SK-MEL-5 (cell line): Measurements from ENCODE around the gene CYSLTR2. TPM values are rescaled to one million over a fixed set of nuclear protein-coding genes. Genes with fewer than 3 reads are reported as not detected.
"Not testable (repeated sequence)": the region's sequence is repeated elsewhere in the genome, so short reads cannot be mapped to it uniquely, and the experiment has no call there.

ENCODE experiments used
- DNase-seq: peaks from one replicate; pipeline ENCODE4 v3.0.0-alpha.2; 2016; ENCODE audit warnings: low read depth, low spot score
- in situ Hi-C: cut with HindIII; loops from 2 replicates; pipeline ENCODE4 v1.10.0; 2016; ENCODE audit warnings: low sequenced_read_pairs, high pct_unique_total_duplicates, low pct_unique_long_range_greater_than_20kb
- total RNA-seq: library from RNA; depleted of rRNA; stranded (reverse); fragments of >200 nt; shearing (Covaris generic); gene quantifications from 2 replicates; pipeline ENCODE4 v1.2.3, GENCODE V29; 2014

Gene CYSLTR2
- total RNA-seq, 1 experiment from 2014 or later: 23.6 TPM

- in situ Hi-C loops: no loop called here
- no peak for DNase-seq
Observed at GRCh38 chr13:48641404-48641803, 12.3 kb upstream of the CYSLTR2 start.

- in situ Hi-C loops: no loop called here
- no peak for DNase-seq
Observed at GRCh38 chr13:48642061-48642460, 11.7 kb upstream of the CYSLTR2 start.

DNA sequence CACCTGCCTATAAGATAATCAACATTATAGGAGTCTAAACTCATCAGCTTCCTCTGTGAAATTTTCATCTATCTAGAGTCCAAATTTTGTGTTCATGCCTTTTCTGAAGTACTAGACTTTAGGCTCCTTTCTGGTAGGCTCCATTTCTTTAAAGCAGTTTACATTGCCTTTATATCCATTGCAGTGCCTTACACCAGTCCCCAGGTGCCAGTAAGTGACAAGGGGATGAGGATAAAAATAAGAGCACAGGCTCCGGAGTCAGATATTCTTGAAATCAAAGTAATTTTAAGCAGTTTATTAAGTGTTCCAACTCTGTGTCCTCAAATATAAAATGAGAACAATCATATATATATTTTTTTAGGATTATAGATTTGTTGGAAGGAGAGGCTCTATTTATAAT is 10.6 kb upstream of the CYSLTR2 start:
- no peak for DNase-seq
- in situ Hi-C loops: no loop called here

- peak; percentile 59 for DNase-seq
- in situ Hi-C loops: no loop called here
Observed at GRCh38 chr13:48644141-48644540, 9.6 kb upstream of the CYSLTR2 start.

DNA sequence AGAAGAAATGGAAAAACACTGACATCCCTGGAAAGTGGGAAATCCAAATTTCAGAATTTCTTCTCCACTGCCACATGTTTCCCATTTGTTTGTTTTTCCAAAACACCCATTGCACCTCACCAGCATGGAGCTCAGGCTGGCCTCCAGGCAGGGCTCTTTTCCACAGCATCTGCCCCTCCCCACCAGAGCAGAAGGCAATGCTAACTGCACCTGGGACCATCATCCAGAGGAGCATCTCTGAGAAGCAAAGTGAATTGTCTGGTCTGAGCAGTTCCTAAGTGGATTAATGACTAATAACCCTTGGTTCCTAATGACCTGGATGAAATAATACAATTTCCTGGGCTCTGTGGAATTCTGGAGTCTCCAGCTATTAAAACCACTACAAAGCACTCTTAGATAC is 8.8 kb upstream of the CYSLTR2 start:
- in situ Hi-C loops: no loop called here
- no peak for DNase-seq

DNA sequence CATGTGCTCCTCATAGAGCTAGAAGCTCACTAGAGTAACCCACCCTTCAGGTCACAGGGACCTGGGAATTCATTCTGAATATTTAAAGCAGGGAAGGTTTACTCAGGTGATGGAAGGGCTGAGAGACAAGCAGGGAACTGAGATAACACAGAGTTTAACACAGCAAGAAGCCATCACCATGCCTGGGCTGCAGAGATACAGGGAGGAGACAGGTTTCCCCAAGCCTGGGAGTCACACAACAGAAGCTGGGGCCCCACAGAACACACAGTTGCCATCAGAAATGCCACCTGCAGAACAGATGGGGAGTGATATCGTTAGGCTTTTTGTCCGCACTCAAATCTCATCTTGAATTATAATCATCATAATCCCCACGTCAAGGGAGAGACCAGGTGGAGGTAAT is 7.9 kb upstream of the CYSLTR2 start:
- in situ Hi-C loops: no loop called here
- DNase-seq: no peak

DNA sequence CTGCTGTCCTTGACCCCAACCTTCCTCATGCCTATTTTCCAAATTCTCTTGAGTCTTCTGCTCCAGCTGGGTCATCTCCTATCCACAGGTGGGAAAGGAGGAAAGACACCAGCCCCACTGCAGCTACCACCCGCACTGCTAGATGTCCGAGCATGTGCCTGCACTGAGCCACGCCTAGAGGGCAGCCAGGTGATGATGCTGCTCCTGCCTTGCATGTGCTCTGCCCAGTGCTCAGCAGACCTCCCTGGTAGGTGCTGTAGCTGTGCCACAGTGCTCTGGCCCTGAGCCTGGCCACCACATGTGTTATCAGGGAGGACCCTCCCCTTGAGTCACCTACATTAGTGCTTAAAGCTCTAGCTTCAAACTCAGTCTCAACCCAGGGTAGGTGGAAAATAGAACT is 6.9 kb upstream of the CYSLTR2 start:
- DNase-seq: no peak
- in situ Hi-C loops: no loop called here

- in situ Hi-C loops: no loop called here
- DNase-seq: no peak
Observed at GRCh38 chr13:48647625-48648024, 6.1 kb upstream of the CYSLTR2 start.

DNA sequence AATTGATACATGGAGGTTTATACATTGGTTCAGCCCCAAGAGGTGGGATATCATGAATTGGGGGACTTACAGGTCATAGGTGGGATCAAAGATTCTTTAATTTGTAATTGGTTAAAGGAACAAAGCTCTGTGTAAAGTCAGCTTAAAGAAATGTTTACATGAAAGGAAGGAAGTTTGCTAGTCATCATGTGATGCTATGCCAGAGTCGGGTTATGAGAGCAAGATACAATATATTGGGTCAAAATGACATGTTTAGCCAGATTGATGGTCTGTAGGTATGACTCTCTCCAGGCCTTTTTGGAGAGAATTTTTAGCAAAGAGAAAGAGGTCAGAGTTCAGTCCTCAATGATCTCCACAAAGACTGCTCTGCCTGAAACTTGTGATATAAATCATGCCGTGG is 5.3 kb upstream of the CYSLTR2 start:
- DNase-seq: no peak
- in situ Hi-C loops: no loop called here

GRCh38 chr13:48652851-48653471 is 768 bp upstream of the CYSLTR2 start:
- DNase-seq: no peak
- in situ Hi-C loops: no loop called here

DNA sequence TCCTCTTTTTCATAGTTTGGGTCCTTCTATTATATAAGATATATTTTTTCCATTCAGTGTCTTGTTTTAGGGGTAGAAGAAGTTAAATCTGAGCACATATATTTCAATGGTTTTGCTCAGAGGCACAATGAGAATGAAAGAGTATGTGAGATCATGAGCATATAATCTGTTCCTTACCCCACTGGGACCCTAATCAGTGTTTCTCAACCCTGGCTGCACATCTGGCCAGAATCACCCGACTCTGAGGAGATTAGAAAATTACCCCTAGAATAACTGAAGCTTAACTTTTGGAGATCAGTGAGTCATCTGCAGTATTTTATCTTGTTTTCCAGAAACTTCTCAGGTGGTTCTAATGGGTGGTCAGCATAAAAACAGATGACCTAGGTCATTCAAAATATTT is 782 bp downstream of the CYSLTR2 start:
- no peak for DNase-seq
- in situ Hi-C loops: no loop called here

DNA sequence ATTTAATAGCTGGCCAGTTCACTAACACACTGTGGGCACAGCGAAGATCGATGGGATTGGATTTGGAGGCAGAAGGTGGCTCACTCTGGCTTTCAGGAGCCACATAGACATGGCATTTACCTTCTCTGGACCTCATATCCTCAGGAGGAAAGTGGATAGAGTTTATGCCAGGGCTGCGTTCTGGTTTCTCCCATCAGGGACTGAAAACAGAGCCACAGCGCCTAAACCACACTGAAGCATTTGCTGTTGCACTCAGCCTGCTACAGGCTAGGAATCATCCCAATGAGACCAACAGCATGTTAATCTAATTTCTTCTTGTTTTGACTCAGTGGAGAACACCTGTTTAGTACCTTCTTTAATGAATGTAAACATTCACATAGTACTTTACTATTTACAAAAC is 1.6 kb downstream of the CYSLTR2 start:
- DNase-seq: no peak
- in situ Hi-C loops: no loop called here

DNA sequence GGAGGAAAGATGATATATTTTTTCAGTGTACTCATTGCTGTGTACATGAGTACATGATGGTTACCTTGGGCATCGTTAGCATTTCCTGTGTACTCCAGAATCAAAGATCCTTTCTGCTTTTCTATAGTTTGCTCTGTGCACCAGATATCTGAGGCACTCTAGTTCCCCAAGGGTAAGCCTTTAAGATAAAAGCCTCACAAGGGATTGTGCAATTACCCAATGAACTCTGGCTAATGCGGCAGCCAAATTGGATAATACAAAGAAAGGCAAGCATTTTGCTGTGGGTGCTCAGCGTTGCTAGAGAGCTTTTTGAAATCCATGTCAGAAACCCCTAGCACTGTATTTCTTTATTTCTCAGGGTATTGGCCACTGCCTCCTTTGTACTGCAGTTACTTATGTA is 2.9 kb downstream of the CYSLTR2 start:
- peak; percentile 31 for DNase-seq
- in situ Hi-C loops: no loop called here

- DNase-seq: no peak
- in situ Hi-C loops: no loop called here
Observed at GRCh38 chr13:48660361-48661076, 6.8 kb downstream of the CYSLTR2 start.

DNA sequence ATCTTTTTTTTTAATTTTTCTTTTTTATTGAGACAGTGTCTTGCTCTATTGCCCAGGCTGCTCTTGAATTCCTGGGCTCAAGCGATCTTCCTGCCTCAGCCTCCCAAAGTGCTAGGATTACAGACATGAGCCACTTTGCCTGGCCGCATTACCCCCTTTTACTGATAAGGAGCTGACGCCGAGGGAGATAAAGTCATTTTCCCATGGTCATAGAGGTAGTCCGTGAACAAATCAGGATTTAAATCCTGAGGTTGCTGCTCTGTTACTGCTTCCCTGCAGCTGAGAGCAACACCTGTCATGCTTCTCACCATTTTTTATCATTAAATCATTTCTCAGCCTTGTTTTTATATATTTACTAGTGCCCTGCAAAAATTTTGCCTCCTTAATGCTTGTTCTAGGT is 7.4 kb downstream of the CYSLTR2 start:
- in situ Hi-C loops: no loop called here
- DNase-seq: no peak

DNA sequence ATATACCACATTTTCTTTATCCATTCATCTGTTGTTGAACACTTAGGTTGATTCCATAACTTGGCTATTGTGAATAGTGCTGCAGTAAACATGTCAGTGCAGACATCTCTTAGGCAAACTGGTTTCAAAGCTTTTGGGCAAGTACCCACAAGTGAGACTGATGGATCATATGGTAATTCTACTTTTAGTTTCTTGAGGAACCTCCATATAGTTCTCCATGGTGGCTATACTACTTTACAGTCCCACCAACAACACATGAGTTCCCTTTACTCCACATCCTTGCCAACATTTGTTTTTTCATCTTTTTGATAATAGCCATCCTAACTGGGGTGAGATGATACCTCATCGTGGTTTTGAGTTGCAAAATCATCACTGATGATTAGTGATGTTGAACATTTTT is 8.5 kb downstream of the CYSLTR2 start:
- in situ Hi-C loops: no loop called here
- DNase-seq: no peak

GRCh38 chr13:48667136-48667535 is 13.4 kb downstream of the CYSLTR2 start:
- in situ Hi-C loops: no loop called here

DNA sequence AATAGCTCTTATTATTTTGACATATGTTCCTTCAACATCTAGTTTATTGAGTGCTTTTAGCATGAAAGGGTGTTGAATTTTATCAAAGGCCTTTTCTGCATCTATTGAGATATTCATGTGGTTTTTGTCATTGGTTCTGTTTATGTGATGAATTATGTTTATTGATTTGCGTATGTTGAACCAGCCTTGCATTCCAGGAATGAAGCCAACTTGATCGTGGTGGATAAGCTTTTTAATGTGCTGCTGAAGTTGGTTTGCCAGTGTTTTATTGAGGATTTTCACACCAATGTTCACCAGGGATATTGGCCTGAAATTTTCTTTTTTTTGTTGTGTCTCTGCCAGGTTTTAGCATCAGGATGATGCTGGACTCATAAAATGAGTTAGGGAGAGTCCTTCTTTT is 17.7 kb downstream of the CYSLTR2 start:
- in situ Hi-C loops, DNase-seq: not testable (repeated sequence)

More at GRCh38 chr13:48667136-48667535, 13.4 kb downstream of the CYSLTR2 start:
- DNase-seq: no peak

DNA sequence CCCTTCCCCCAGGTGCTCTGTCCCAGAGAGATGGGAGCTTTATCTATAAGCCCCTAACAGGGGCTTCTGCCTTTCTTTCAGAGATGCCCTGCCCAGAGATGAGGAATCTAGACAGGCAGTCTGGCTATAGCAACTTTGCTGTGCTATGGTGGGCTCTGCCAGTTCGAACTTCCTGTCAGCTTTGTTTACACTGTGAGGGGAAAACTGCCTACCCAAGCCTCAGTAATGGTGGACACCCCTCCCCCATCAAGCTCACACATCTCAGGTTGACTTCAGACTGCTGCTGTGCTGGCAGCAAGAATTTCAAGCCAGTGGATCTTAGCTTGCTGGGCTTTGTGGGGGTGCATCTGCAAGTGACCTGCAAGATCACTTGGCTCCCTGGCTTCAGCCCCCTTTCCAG is 21.5 kb downstream of the CYSLTR2 start:
- in situ Hi-C loops: no loop called here

More for the DNA sequence above, 21.5 kb downstream of the CYSLTR2 start:
- no peak for DNase-seq
